H1 (cell line): ENCODE measurements around the gene MLN. TPM values are rescaled to one million over a fixed set of nuclear protein-coding genes. Genes with fewer than 3 reads are reported as not detected.

ENCODE experiments used
- CTCF ChIA-PET: fragments of 300-600 bp; sonication (Branson Sonifier 250); formaldehyde crosslinking; loops from one replicate; lab custom pipeline; 2021; ENCODE audit not compliant: partially characterized antibody; lab: Charles Lee
- POLR2A ChIA-PET: fragments of 300-600 bp; sonication (Branson Sonifier 250); formaldehyde crosslinking; loops from one replicate; lab custom pipeline; 2021; ENCODE audit warnings: inconsistent platforms; ENCODE audit not compliant: partially characterized antibody; lab: Charles Lee
- DNase-seq, 2 experiments: peaks; one replicate each; pipeline versions ENCODE4 v3.0.0 to v3.0.0-alpha.2; 2010 to 2022; ENCODE audit warnings: low spot score in 2 of 2, low read depth in 1 of 2, mixed read lengths in 1 of 2
- FAIRE-seq: peaks from 2 replicates; lab custom pipeline; 2011; peaks lifted over from hg19 to GRCh38; lab: Jason Lieb, UNC
- H2AFZ ChIP-seq: 2 replicates; pipeline ENCODE4 v1.8.1; 2012; ENCODE audit warnings: low read length, inconsistent platforms
- H2AK5ac ChIP-seq: 2 replicates; pipeline ENCODE4 v1.6.1; 2013; ENCODE audit warnings: low read depth, low read length
- H2BK120ac ChIP-seq: replicated peaks from 2 replicates; pipeline ENCODE3; 2013; ENCODE audit warnings: low read depth, low read length, inconsistent platforms
- H2BK12ac ChIP-seq: 2 replicates; pipeline ENCODE4 v1.6.1; 2013; ENCODE audit warnings: low read depth, low read length
- H2BK15ac ChIP-seq: 2 replicates; pipeline ENCODE4 v1.6.1; 2013; ENCODE audit warnings: low read length
- H2BK20ac ChIP-seq: 2 replicates; pipeline ENCODE4 v1.6.1; 2013; ENCODE audit warnings: low read length
- H2BK5ac ChIP-seq: 2 replicates; pipeline ENCODE4 v1.6.1; 2013; ENCODE audit warnings: low read depth, low read length
- H3K14ac ChIP-seq: 2 replicates; pipeline ENCODE4 v1.6.1; 2013; ENCODE audit warnings: inconsistent platforms; ENCODE audit not compliant: insufficient read length
- H3K18ac ChIP-seq: 2 replicates; pipeline ENCODE4 v1.6.1; 2013; ENCODE audit warnings: low read length; ENCODE audit errors: extremely low read depth
- H3K23ac ChIP-seq: 2 replicates; pipeline ENCODE4 v1.6.1; 2013; ENCODE audit warnings: inconsistent platforms; ENCODE audit not compliant: insufficient read length
- H3K23me2 ChIP-seq: 2 replicates; pipeline ENCODE4 v1.6.1; 2013; ENCODE audit warnings: low read depth, low read length
- H3K27ac ChIP-seq: 2 replicates; pipeline ENCODE4 v1.6.1; 2011; ENCODE audit warnings: low read depth, low read length, inconsistent platforms
- H3K27me3 ChIP-seq, 4 experiments: replicated peaks in 1 of 4; 1 replicate in 1 of 4; 2 replicates in 3 of 4; pipeline versions ENCODE4 v1.6.1 to v1.8.1; 2011 to 2013; ENCODE audit warnings: low read length in 3 of 4, mild to moderate bottlenecking in 3 of 4, inconsistent platforms in 2 of 4, mixed read lengths in 2 of 4, moderate library complexity in 1 of 4; ENCODE audit not compliant: control insufficient read depth in 3 of 4, insufficient read depth in 3 of 4; ENCODE audit errors: extremely low read depth in 1 of 4
- H3K36me3 ChIP-seq, 4 experiments: 2 replicates each; pipeline versions ENCODE4 v1.6.1 to v1.8.1; 2011 to 2013; ENCODE audit warnings: mild to moderate bottlenecking in 4 of 4, low read length in 3 of 4, moderate library complexity in 2 of 4, control low read depth in 1 of 4, inconsistent platforms in 1 of 4; ENCODE audit not compliant: insufficient read depth in 4 of 4, control insufficient read depth in 2 of 4
- H3K4ac ChIP-seq: replicated peaks from 2 replicates; pipeline ENCODE3; 2013; ENCODE audit warnings: low read length, low read depth, mixed read lengths, inconsistent platforms; ENCODE audit not compliant: insufficient read length
- H3K4me1 ChIP-seq, 4 experiments: replicated peaks in 1 of 4; 1 replicate in 1 of 4; 2 replicates in 3 of 4; pipeline versions ENCODE4 v1.6.1 to v1.8.1; 2011 to 2013; ENCODE audit warnings: low read length in 3 of 4, inconsistent platforms in 2 of 4, mixed read lengths in 1 of 4; ENCODE audit not compliant: insufficient read depth in 4 of 4, control insufficient read depth in 3 of 4
- H3K4me2 ChIP-seq, 2 experiments: 2 replicates each; pipeline versions ENCODE4 v1.6.1 to v1.8.1; 2011 to 2013; ENCODE audit warnings: low read depth in 2 of 2, low read length in 2 of 2, control low read depth in 1 of 2, inconsistent platforms in 1 of 2, mild to moderate bottlenecking in 1 of 2; ENCODE audit not compliant: insufficient read depth in 1 of 2
- H3K4me3 ChIP-seq, 4 experiments: fragments of 200-600, 300-600 bp in 1 of 4; sonication (generic), shearing (Covaris generic), sonication (Bioruptor Twin) in 1 of 4; 2 replicates each; pipeline versions ENCODE4 v1.5.1 to v1.8.1; 2011 to 2016; ENCODE audit warnings: low read length in 4 of 4, low read depth in 3 of 4, control low read depth in 2 of 4, inconsistent platforms in 2 of 4, mild to moderate bottlenecking in 2 of 4, mixed read lengths in 1 of 4, moderate library complexity in 1 of 4; ENCODE audit not compliant: insufficient read depth in 2 of 4; ENCODE audit errors: extremely low read depth in 1 of 4
- H3K56ac ChIP-seq: replicated peaks from 2 replicates; pipeline ENCODE3; 2013; ENCODE audit warnings: low read depth, mild to moderate bottlenecking, mixed read lengths, low read length, inconsistent platforms; ENCODE audit not compliant: insufficient read length
- H3K79me1 ChIP-seq: 2 replicates; pipeline ENCODE4 v1.6.1; 2013; ENCODE audit warnings: low read depth, low read length, control low read depth
- H3K79me2 ChIP-seq, 2 experiments: 2 replicates each; pipeline versions ENCODE4 v1.6.1 to v1.8.1; 2012 to 2013; ENCODE audit warnings: low read length in 2 of 2, mild to moderate bottlenecking in 2 of 2, inconsistent platforms in 1 of 2; ENCODE audit not compliant: insufficient read depth in 2 of 2, control insufficient read depth in 1 of 2
- H3K9ac ChIP-seq, 4 experiments: replicated peaks in 1 of 4; 1 replicate in 1 of 4; 2 replicates in 3 of 4; pipeline versions ENCODE4 v1.6.1 to v1.8.1; 2011 to 2013; ENCODE audit warnings: low read depth in 3 of 4, low read length in 3 of 4, control low read depth in 2 of 4, mild to moderate bottlenecking in 2 of 4, moderate library complexity in 2 of 4, inconsistent platforms in 1 of 4; ENCODE audit errors: extremely low read depth in 1 of 4
- H3K9me3 ChIP-seq, 2 experiments: 2 replicates each; pipeline versions ENCODE4 v1.6.1 to v1.8.1; 2012 to 2013; ENCODE audit warnings: mild to moderate bottlenecking in 2 of 2, moderate library complexity in 2 of 2, control low read depth in 1 of 2, inconsistent platforms in 1 of 2, low read depth in 1 of 2, low read length in 1 of 2, mixed read lengths in 1 of 2; ENCODE audit not compliant: insufficient read depth in 2 of 2
- H4K20me1 ChIP-seq, 2 experiments: replicated peaks in 1 of 2; 2 replicates each; pipeline versions ENCODE3 to v1.8.1; 2011 to 2013; ENCODE audit warnings: inconsistent platforms in 2 of 2, low read length in 2 of 2, mild to moderate bottlenecking in 1 of 2; ENCODE audit not compliant: insufficient read depth in 2 of 2, control insufficient read depth in 1 of 2
- H4K5ac ChIP-seq: 2 replicates; pipeline ENCODE4 v1.6.1; 2013; ENCODE audit warnings: low read length, low read depth, mixed read lengths, inconsistent platforms; ENCODE audit not compliant: insufficient read length
- H4K8ac ChIP-seq: 2 replicates; pipeline ENCODE4 v1.8.0; 2013; ENCODE audit warnings: mild to moderate bottlenecking, moderate library complexity, low read length, inconsistent platforms; ENCODE audit not compliant: insufficient read depth; ENCODE audit errors: extremely low read depth
- H4K91ac ChIP-seq: replicated peaks from 2 replicates; pipeline ENCODE3; 2013; ENCODE audit warnings: low read length, mixed read lengths, inconsistent platforms; ENCODE audit not compliant: insufficient read length
- BACH1 ChIP-seq: IDR thresholded peaks from 2 replicates; pipeline ENCODE4 v1.6.1; 2012; ENCODE audit warnings: low read length, improper control_type of control experiment
- BRCA1 ChIP-seq: IDR thresholded peaks from 2 replicates; pipeline ENCODE4 v1.6.1; 2012; ENCODE audit warnings: low read depth, low read length, improper control_type of control experiment
- CBX8 ChIP-seq: fragments of 300-800, 300-1000 bp; sonication (generic); IDR thresholded peaks from 2 replicates; pipeline ENCODE4 v1.7.1; 2016; ENCODE audit warnings: low read depth, low read length, borderline replicate concordance
- RFX5 ChIP-seq: IDR thresholded peaks from 2 replicates; pipeline ENCODE4 v1.6.1; 2011; ENCODE audit warnings: low read depth, low read length, improper control_type of control experiment, borderline replicate concordance
- RNF2 ChIP-seq: fragments of 200-900, 300-1000 bp; sonication (generic); IDR thresholded peaks from 2 replicates; pipeline ENCODE4 v1.7.1; 2016; ENCODE audit warnings: borderline replicate concordance, low read depth, mild to moderate bottlenecking, antibody characterized with exemption, low read length; ENCODE audit not compliant: poor library complexity, severe bottlenecking; ENCODE audit errors: missing control alignments
- SP4 ChIP-seq: IDR thresholded peaks from 2 replicates; pipeline ENCODE4 v1.6.1; 2012; ENCODE audit warnings: low read length, inconsistent platforms
- YY1 ChIP-seq: IDR thresholded peaks from 2 replicates; pipeline ENCODE4 v1.6.1; 2011; ENCODE audit warnings: low read depth, mild to moderate bottlenecking, low read length
- WGBS, 2 experiments: shearing (Covaris generic) in 1 of 2; methylation state at CpG; one replicate each; pipeline versions ENCODE4 v1.1.6 to v1.1.7; 2013 to 2015; ENCODE audit warnings: low lambda C conversion rate in 2 of 2, mixed read lengths in 2 of 2, inconsistent platforms in 1 of 2, low coverage in 1 of 2, missing lambda C conversion rate in 1 of 2; ENCODE audit not compliant: insufficient replicate concordance in 2 of 2, insufficient coverage in 1 of 2, insufficient read length in 1 of 2; ENCODE audit errors: extremely low coverage in 1 of 2, missing lambda C conversion rate in 1 of 2; 5-methylcytosine and 5-hydroxymethylcytosine counted together
- polyA plus RNA-seq, 7 experiments: library from polyadenylated mRNA; depleted of rRNA in 3 of 7; stranded (reverse) in 5 of 7; unstranded in 2 of 7; fragments of >200 nt in 5 of 7; fragments of 200-250 nt in 2 of 7; gene quantifications; 1 replicate in 5 of 7; 2 replicates in 1 of 7; 4 replicates in 1 of 7; pipeline versions ENCODE4 v1.2.1 to v1.2.3, GENCODE V29; 2011 to 2013; ENCODE audit warnings: missing spikeins in 2 of 7, mixed read lengths in 2 of 7
- total RNA-seq: library from RNA; stranded (reverse); fragmentation: NEBNext Ultra II Directional; extraction: Animal tissue kit (Norgen Biotek cat#: 25700); gene quantifications from 2 replicates; pipeline ENCODE4 v1.2.1, GENCODE V29; 2021

Gene MLN
- total and polyA plus RNA-seq, 2 of the 8 experiments (the other 6 are each of a cell fraction or from before 2014, with no cell fraction given) = not detected

- no peak for FAIRE-seq
- Histone ChIP-seq H3K27ac (no peak overlapping the region), H2AFZ (no peak overlapping the region), H4K91ac (no peak overlapping the region), H2BK12ac (peak overlapping the region; percentile 39; the same call in 1 of the 2 replicates), H3K79me1 (no peaks in the 10 kb centered on the region), H4K5ac (peak overlapping the region; percentile 45), H3K56ac (peak overlapping the region; percentile 13), H2AK5ac (no peak overlapping the region; the same call in 1 of the 2 replicates), H3K27me3 (no peaks in the 10 kb centered on the region), H3K4me2 (no peak overlapping the region), H4K8ac (peak overlapping the region; percentile 92; the same call in 1 of the 2 replicates), H2BK20ac (no peak overlapping the region), H2BK15ac (no peak overlapping the region; the same call in 1 of the 2 replicates), H3K79me2 (no peaks in the 10 kb centered on the region), H3K9ac (no peak overlapping the region), H3K4me1 (peaks cover 10 to 32% (median 21%) of the 10 kb centered on the region in 4 experiments), H2BK120ac (no peak overlapping the region), H3K4me3 (no peak overlapping the region), H3K4ac (no peak overlapping the region), H2BK5ac (peak overlapping the region; percentile 61), H3K23ac (no peak overlapping the region), H3K9me3 (no peaks in the 10 kb centered on the region), H4K20me1 (peaks cover 0 to 6% of the 10 kb centered on the region in 2 experiments), H3K14ac (no peak overlapping the region), H3K23me2 (no peaks in the 10 kb centered on the region), H3K18ac (peak overlapping the region; percentile 53; the same call in 1 of the 2 replicates), H3K36me3 (peaks cover 20 to 47% (median 36%) of the 10 kb centered on the region in 4 experiments)
- 83% methylated on average over 22 of the region's 24 CpGs; no CpG with 5 or more reads in 1 of the 2 experiments for WGBS, 2 experiments
- DNase-seq = no peak
- ChIA-PET CTCF (interaction anchor here (1.0 to 14.3 kb wide), 39 partner anchors 8 to 383 kb away, joined by 3 to 157 read pairs (median 6); partner anchors contain the start of genes IP6K3, MLN and UQCC2), POLR2A (interaction anchor here (1.0 to 9.3 kb wide), 14 partner anchors 9 to 233 kb away, joined by 3 to 101 read pairs (median 5); partner anchors contain the start of genes IP6K3, LEMD2 and UQCC2)
- TF ChIP-seq CBX8 (no peak), YY1 (no peak), SP4 (no peak), RFX5 (no peak), BRCA1 (no peak), BACH1 (no peak), RNF2 (no peak)
Measured at GRCh38 chr6:33772082-33772830, 31.5 kb downstream of the MLN start.
